Adrenal gland (tissue), 5 donors: ENCODE results near the gene FAF1.

Experiments used
- POLR2A ChIP-seq, 2 donors: fragments of 450-650 bp; IDR thresholded peaks; one replicate each; pipeline ENCODE4 v1.6.1; 2017; ENCODE audit warnings: antibody characterized with exemption in 2 of 2, mild to moderate bottlenecking in 2 of 2, moderate library complexity in 1 of 2
- TF ChIP-seq, protein P1 (sequence below), 6 experiments: fragments of 450-650 bp in 4 of 6; fragments of 200-600 bp in 2 of 6; sonication (generic) in 1 of 6; IDR thresholded peaks; 1 replicate in 5 of 6; 2 replicates in 1 of 6; pipeline versions ENCODE4 v1.5.1 to v1.8.0; 2016 to 2021; ENCODE audit warnings: antibody characterized with exemption in 6 of 6, mild to moderate bottlenecking in 2 of 6, moderate library complexity in 1 of 6
- donor health status: DM: no; HTN: no; CAD: no.

DNA sequence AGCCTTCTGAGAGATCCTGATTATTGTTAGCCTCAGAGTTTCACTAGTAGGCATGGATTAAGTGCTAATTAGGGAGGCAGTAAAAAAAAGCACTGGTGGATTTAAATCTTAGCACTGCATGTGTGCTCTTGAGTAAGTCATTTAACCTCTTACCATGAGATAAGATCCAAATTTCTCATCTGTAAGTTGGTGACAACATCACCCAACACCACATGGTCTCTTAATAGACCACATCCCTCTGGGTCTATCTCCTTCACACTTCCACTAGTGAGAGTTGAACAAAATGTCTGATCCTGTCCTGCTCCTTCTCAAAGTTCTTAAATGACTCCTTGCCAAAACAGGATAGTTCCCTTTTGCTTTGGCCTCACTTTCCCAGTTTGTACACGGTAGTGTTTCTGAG, 507.4 kb downstream of the FAF1 start:
- TF ChIP-seq, protein P1, sequence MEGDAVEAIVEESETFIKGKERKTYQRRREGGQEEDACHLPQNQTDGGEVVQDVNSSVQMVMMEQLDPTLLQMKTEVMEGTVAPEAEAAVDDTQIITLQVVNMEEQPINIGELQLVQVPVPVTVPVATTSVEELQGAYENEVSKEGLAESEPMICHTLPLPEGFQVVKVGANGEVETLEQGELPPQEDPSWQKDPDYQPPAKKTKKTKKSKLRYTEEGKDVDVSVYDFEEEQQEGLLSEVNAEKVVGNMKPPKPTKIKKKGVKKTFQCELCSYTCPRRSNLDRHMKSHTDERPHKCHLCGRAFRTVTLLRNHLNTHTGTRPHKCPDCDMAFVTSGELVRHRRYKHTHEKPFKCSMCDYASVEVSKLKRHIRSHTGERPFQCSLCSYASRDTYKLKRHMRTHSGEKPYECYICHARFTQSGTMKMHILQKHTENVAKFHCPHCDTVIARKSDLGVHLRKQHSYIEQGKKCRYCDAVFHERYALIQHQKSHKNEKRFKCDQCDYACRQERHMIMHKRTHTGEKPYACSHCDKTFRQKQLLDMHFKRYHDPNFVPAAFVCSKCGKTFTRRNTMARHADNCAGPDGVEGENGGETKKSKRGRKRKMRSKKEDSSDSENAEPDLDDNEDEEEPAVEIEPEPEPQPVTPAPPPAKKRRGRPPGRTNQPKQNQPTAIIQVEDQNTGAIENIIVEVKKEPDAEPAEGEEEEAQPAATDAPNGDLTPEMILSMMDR (IDR thresholded peaks at IDR 0.05): no peak
- no peak for TF ChIP-seq POLR2A (IDR thresholded peaks at IDR 0.05)
